GM21447 (cell line): Measurements from ENCODE around the gene ZNF568.

Experiments
- ATAC-seq: cut with Tn5 transposase; IDR thresholded peaks from one replicate; pipeline ENCODE4 v1.9.1; 2021; ENCODE audit not compliant: unreplicated experiment

ZNF568 gene

DNA sequence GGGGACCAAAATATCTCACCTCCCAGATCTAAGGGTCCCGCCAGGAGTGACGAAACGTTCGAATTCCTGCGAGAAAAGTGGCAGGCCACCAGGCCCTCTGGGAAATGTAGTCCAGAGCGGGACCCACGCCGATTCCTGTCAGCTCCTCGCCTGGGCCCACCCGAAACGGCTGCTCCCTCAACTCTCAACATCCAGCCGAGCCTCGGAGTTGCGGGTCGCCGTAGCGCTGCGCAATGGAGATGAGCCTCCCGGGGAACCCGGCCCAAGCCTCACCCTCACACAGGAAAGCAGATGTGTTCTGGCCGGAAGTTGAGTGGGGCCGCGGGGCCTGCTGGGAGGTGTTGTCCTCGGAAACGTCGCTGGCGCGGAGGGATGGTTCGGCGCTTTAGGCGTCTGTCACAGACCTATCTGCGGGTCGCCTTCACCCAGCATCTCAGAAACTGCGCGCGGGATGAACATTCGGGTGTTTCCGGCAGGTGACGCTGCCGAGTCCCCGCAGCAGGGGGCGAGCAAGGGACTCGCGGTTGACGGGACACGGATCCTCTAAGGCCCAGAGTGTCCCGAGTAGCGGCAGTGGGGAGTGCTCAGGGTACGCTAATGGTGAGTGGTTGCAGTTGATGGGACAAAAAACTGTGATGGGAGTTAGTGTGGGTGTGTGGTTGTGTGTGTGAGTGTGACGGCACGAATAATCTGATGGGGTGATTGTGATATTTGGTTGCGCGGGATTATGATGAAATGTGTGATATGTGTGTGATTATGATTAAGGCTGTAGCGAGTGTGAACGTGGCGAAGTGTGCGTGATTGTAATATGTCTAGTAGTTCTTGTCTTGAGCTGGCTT lies at the start of gene ZNF568, which contains the start of gene ZNF829:
TSS of gene ZNF568 (plus strand) at position 341 of the 839 bp plus-strand sequence. CDS start 6,439 bp downstream, outside the sequence.
TSS of gene ZNF829 (minus strand) at position 300 of the 839 bp plus-strand sequence. CDS start 1,124 bp downstream, outside the sequence.
- ATAC-seq, result peak; percentile 92

GRCh38 chr19:36876993-36877938 lies 38.9 kb upstream of the ZNF568 start:
- no peak for ATAC-seq

DNA sequence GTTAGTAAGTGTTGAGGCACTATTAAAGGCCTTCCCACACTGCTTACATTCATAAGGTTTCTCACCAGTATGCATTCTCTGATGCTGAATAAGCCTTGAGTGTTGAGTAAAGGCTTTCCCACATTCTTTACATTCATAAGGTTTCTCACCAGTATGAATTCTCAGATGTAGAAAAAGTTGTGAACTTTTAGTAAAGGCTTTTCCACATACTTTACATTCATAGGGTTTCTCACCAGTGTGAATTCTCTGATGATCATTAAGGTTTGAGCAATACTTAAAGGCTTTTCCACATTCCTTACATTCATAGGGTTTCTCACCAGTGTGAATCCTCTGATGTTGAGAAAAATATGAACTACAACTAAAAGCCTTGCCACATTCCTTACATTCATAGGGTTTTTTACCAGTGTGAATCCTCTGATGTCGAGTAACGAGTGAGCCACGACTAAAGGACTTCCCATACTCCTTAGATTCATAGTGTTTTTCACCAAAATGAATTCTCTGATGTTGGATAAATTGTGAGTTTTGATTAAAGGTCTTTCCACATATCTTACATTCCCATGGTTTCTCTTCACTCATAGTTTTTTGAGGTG lies 24.3 kb upstream of the ZNF568 start:
- ATAC-seq, result no peak

DNA sequence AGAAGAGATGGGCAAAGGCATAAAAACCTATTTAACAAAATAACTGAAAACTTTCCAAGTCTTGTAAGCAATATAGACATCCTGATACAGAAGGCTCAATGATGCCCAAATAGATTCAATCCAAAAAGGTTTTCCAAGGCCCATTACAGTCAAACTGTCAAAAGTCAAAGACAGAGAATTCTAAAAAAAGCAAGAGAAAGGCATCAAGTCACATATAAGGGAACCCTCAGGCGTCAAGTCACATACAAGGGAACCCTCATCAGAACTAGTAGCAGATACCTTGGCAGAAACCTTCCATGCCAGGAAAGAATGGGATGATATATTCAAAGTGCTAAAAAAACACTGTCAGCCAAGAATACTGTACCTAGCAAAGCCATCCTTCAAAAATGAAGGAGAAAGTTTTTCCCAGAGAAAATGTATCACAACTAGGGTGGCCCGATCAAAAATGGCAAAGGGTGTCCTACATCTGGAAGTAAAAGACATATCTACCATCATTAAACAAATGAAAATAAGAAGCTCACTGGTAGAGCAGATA lies 21.2 kb upstream of the ZNF568 start:
- no peak for ATAC-seq

- no peak for ATAC-seq
Observed at GRCh38 chr19:36898422-36898821, 17.7 kb upstream of the ZNF568 start.

- no peak for ATAC-seq
Observed at GRCh38 chr19:36916991-36917390, 859 bp downstream of the ZNF568 start.

- no peak for ATAC-seq
Observed at GRCh38 chr19:36918090-36918489, 2.0 kb downstream of the ZNF568 start.

GRCh38 chr19:36931684-36932083 lies 15.6 kb downstream of the ZNF568 start:
- ATAC-seq, result no peak

- no peak for ATAC-seq
Observed at GRCh38 chr19:36939153-36939552, 23.0 kb downstream of the ZNF568 start.

- ATAC-seq, result no peak
Observed at GRCh38 chr19:36950335-36951119, 34.4 kb downstream of the ZNF568 start.

GRCh38 chr19:36962346-36962745 lies 46.2 kb downstream of the ZNF568 start:
- no peak for ATAC-seq

DNA sequence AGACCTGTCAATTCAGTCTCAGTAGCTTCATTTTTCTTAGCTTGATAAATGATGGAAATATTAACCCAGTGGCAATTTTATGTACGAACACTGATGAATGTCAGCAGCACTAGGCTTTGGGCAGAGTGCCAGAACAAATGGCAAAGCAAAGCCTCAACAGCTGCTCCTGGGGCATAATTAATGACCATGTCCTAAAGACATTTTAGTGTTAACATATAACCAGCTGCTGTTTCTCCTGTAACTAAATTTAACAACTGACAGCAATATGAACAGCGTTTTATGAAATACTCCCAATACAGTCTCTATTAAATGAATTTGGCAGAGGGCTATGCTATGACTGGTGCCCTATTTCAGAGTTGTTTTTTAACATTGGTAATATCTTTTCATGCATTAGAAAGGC lies 47.1 kb downstream of the ZNF568 start:
- no peak for ATAC-seq

GRCh38 chr19:36972571-36972970 lies 56.4 kb downstream of the ZNF568 start:
- ATAC-seq, result no peak

DNA sequence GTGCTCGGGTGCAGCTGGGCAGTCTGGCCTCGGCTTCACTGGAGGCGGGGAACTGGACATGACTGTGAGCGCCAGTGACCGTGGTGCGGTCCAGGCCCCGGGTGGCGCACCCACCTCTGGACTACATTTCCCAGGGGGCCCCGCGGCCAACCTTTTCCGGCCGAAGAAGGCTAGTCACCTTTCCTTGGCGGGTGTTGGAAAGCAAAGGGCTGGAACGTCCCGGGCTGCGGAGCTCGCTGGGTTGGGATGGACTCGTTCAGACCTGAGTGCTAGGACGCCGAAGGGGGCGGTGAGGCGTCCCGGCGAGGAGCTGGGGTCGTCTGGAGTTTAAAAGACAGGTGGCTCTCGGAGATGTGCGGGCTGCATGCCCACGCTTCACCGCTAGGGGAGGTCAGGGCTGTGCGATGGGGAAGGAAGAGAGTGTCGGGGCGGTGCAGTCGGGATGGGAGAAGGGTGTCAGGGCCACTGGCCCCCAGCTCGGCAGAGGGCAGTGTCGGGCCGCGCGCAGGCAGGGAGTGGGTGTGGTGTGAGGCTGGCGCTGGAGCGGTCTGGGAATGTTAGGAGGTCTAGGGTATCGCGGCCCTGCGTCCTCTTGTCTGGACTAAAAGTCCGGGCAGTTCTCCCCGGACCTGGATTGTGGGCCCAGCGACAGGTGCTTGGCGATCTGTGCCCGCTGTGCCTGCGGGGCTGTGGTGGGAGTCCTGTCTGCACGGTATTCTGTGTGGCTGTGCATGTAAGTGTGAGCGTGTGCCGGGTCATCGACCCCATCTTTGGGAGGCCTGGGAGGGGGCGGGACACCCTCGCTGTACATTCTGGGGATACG lies 57.1 kb downstream of the ZNF568 start:
- ATAC-seq, result no peak

GRCh38 chr19:36973844-36974195 lies 57.7 kb downstream of the ZNF568 start:
- ATAC-seq, result no peak

DNA sequence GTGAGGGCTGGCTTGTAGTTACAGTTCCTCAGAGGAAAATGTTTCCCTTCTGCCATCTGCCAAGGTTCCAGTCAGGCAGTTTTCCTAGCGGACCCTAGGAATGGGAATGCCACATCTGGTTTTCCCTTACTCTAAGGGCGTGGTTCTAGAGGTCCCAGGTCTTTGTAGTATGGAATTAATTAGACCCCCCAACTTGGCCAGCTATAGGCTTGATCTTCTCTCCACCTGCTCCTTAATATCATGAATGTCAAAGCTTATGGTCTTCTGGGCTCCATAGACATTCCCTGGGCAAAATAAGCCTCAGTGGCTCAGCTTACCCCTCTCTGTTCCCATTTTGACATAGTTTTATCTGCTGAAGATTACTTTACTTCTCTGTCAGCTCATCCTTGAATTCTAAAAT lies 70.0 kb downstream of the ZNF568 start:
- no peak for ATAC-seq

DNA sequence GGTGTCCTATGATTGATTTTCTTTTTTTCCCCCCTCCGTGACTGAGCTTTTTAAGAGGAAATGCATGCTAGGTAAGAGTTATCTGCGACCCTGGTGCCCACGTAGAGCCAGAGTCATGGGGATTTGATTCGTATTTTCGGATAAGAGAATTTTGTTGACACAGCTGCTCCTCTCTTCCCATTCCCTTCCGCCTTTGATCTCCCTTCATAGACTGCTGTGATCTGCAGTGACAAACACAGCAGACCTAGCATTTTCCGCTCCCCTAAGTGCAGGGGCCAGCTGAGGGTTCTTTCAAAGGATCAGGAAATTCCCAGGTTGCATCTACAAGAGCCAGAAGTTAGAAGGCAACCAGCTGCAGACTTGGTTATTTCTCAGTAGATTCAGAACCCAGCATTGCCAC lies 70.5 kb downstream of the ZNF568 start:
- no peak for ATAC-seq

GRCh38 chr19:36987091-36987490 lies 71.0 kb downstream of the ZNF568 start:
- ATAC-seq, result no peak

GRCh38 chr19:36997152-36997842 lies 81.2 kb downstream of the ZNF568 start:
- no peak for ATAC-seq
